Embryonic facial prominence (tissue), 1 donor: ENCODE measurements around the gene FZD7.

Experiments used
- DNase-seq: peaks from one replicate; pipeline ENCODE4 v3.0.0-alpha.2; 2016; ENCODE audit errors: extremely low spot score

Gene FZD7

GRCh38 chr2:202037086-202037485 is 3.4 kb downstream of the FZD7 start:
- DNase-seq: peak; percentile 29

GRCh38 chr2:202038471-202039277 is 5.0 kb downstream of the FZD7 start:
- no peak for DNase-seq

DNA sequence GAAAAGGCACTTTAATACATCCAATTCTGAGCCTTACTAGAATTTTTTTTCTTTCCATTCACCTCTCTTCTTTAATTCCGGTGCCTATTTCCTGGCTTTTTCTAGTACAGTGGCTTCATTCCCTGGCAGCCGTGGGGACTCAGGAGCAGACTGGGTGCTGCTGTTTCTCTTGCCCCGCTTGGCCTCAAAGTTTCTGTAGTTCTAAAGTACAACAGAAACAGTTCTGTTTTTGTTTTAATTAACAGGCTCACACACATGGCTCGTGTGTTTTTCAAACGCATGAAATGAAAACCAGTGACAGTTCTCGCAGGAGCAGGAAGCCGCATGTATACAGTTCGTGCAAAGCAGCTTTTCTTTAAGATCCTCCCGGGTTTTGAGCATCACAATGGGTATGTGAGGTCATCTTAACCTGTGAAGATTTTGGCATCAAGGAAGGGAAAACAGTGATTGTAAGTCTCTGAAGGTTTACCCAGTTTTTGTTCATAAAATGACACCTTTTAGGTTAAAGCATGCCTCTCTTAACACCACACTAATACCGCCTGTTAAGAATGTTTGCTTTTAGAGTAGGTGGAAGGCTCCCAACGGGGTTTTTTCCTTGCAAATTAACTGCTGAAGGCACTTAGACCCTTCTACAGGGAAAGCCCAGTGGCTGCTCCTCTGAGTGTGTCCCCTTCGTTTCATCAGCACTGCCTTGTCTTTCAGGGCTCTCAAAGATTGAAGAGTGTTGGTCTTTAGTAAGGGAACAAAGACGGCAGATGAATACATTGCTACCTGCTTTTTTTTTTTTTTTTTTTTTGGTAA is 5.8 kb downstream of the FZD7 start:
- no peak for DNase-seq

- DNase-seq: no peak
Observed at GRCh38 chr2:202040079-202040844, 6.6 kb downstream of the FZD7 start.

- DNase-seq: no peak
Observed at GRCh38 chr2:202042444-202042843, 8.8 kb downstream of the FZD7 start.

- no peak for DNase-seq
Observed at GRCh38 chr2:202043475-202043874, 9.8 kb downstream of the FZD7 start.

- DNase-seq: no peak
Observed at GRCh38 chr2:202044777-202045176, 11.1 kb downstream of the FZD7 start.

- DNase-seq: no peak
Observed at GRCh38 chr2:202046572-202046971, 12.9 kb downstream of the FZD7 start.

GRCh38 chr2:202049092-202049728 is 15.6 kb downstream of the FZD7 start:
- no peak for DNase-seq

DNA sequence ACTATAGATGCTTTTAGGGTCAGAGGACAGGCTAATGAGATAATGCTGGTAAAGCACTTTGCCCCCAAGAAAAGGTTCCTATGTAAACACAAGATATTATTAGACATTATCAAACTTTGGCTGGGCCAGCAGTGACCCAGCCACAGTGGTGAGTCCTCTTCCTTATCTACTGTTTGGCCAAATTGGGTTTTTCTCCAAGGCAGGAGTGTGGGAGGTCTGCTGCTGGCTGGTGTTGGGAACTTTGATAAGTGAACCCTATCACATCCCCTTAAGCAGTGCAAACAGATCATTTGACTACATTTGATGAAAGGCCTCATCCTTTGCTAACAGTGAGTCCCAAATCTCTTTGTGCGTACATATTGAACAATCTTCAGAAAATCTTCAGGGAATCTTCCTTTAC is 16.2 kb downstream of the FZD7 start:
- no peak for DNase-seq

GRCh38 chr2:202050652-202051051 is 17.0 kb downstream of the FZD7 start:
- DNase-seq: no peak

DNA sequence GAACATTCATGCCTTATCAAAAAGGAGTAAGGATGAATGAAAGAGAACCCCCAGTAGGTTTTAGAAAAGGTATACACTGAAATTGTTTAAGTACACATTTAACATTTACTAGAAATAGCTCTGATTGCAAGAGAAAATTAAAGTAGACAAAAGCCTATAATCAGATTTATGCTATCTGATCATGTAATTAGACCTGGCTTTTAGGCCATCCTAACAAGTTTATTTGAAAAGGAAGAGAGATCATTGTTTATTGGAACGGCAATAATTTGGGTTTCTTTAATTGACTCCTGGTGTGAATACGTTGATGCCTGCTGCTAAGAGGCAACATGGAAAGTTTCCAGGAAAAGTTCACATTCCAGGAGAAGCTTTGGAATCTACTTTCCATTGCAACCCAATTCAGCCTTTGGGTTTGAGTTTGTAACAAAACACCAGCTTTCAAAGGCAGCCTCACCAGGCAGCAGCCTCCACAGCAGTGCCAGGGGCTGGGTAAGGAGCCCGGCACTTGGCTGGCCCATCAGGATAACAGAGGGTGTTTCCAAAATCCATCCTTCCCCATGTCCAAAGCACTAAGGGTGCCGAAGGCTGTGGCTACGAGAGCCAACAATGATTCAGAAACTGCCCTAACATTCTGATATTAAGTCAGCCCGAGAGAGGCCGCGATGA is 18.0 kb downstream of the FZD7 start:
- DNase-seq: no peak

- no peak for DNase-seq
Observed at GRCh38 chr2:202052235-202052634, 18.6 kb downstream of the FZD7 start.

- no peak for DNase-seq
Observed at GRCh38 chr2:202054679-202055078, 21.0 kb downstream of the FZD7 start.

- DNase-seq: no peak
Observed at GRCh38 chr2:202056611-202057010, 23.0 kb downstream of the FZD7 start.

DNA sequence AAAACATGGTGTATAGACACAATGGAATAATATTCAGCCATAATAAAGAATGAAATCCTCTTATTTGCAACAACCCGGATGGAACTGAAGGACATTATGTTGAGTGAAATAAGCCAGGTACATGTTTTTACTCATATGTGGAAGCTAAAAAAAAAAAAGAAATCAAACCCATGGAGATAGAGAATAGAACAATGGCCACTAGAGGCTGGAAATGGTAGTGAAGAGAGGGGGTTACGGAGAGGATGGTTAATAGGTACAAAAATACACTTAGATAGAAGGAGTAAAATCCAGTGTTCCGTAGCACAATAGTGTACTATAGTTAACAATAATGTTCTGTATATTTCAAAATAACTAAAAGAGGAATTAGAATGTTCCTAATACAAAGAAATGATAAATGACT is 26.6 kb downstream of the FZD7 start:
- no peak for DNase-seq

GRCh38 chr2:202061695-202062094 is 28.0 kb downstream of the FZD7 start:
- DNase-seq: no peak

- peak; percentile 29 for DNase-seq
Observed at GRCh38 chr2:202064171-202064880, 30.7 kb downstream of the FZD7 start.

DNA sequence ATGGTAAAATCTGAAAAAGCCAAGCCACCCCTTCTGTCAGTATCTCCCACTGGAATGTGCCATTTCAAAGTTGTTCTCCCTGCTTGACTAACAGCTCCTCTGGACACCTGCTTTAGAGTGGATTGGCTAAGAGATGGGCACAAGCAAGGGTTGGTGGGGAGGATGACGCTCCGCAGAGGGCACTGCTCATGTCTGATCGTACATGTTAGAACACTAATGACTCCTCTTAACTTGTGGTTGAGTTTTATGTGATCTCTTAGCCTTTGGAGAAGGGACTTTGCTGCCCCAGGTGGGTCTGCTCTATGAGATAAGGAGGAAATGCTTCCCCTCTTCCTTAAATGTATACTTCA is 31.2 kb downstream of the FZD7 start:
- no peak for DNase-seq

- no peak for DNase-seq
Observed at GRCh38 chr2:202065876-202066275, 32.2 kb downstream of the FZD7 start.

DNA sequence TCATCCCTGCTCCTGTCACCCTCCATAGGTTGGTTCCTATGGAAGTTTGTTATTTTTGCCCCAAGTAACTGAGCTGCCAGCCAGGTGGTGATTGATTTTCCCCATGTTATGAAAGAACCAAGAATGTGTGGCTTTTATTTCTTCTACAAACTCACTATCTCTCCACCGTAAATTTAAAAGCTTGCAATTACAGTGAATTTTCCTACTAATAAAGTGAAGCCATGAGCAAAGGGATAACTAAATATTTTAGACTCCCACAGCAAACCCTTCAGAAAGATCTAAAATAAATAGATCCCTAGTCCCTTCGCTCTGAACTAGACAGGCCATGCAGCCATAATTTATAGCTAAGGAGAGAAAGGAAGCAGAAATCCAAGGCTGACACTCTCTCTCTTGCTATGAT is 33.2 kb downstream of the FZD7 start:
- no peak for DNase-seq
